ENCODE measurements around the gene FKBP2.

The FKBP2 gene

GRCh38 chr11:64247729-64248531 is 7.0 kb downstream of the FKBP2 start:
- peak overlapping the region; percentile 62 for H3K4me3 ChIP-seq (replicated peaks; ENCODE audit: low read depth, low read length)
- TF ChIP-seq CTCF (IDR thresholded peaks at IDR 0.05; ENCODE audit: low read depth, low read length, missing control alignments): no peak
- no peak for DNase-seq (ENCODE audit: extremely low read depth, low read depth)

GRCh38 chr11:64248578-64248977 is 7.7 kb downstream of the FKBP2 start:
- TF ChIP-seq CTCF (IDR thresholded peaks at IDR 0.05; ENCODE audit: low read depth, low read length, missing control alignments): no peak
- no peak for DNase-seq (ENCODE audit: extremely low read depth, low read depth)
- H3K4me3 ChIP-seq (replicated peaks; ENCODE audit: low read depth, low read length): no peak overlapping the region

GRCh38 chr11:64249038-64249437 is 8.1 kb downstream of the FKBP2 start:
- no peak overlapping the region for H3K4me3 ChIP-seq (replicated peaks; ENCODE audit: low read depth, low read length)
- no peak for TF ChIP-seq CTCF (IDR thresholded peaks at IDR 0.05; ENCODE audit: low read depth, low read length, missing control alignments)

GRCh38 chr11:64249563-64250414 is 8.9 kb downstream of the FKBP2 start:
- TF ChIP-seq CTCF (IDR thresholded peaks at IDR 0.05; ENCODE audit: low read depth, low read length, missing control alignments): no peak
- no peak for DNase-seq (ENCODE audit: extremely low read depth, low read depth)
- no peak overlapping the region for H3K4me3 ChIP-seq (replicated peaks; ENCODE audit: low read depth, low read length)

More at GRCh38 chr11:64249038-64249437, 8.1 kb downstream of the FKBP2 start:
- DNase-seq (ENCODE audit: extremely low read depth, low read depth): no peak

- TF ChIP-seq CTCF (IDR thresholded peaks at IDR 0.05; ENCODE audit: low read depth, low read length, missing control alignments): no peak
- peak overlapping the region; percentile 49 for H3K4me3 ChIP-seq (replicated peaks; ENCODE audit: low read depth, low read length)
- no peak for DNase-seq (ENCODE audit: extremely low read depth, low read depth)
Observed at GRCh38 chr11:64250415-64251015, 9.6 kb downstream of the FKBP2 start.

- peak within 1 kb of the TSS; percentile 84 for H3K4me3 ChIP-seq (replicated peaks; ENCODE audit: low read depth, low read length)
- TF ChIP-seq CTCF (IDR thresholded peaks at IDR 0.05; ENCODE audit: low read depth, low read length, missing control alignments): peak; percentile 52
- DNase-seq (ENCODE audit: extremely low read depth, low read depth): no peak
Observed at GRCh38 chr11:64251016-64251752, 10.3 kb downstream of the FKBP2 start, which contains the start of gene PLCB3. Gene PLCB3, plus strand, starts transcription at chr11:64251530. Its CDS starts 120 bp downstream, at chr11:64251650.

Data from HFF-Myc (cell line).